ENCODE results near the gene ZNF717. TPM values are rescaled to one million over a fixed set of nuclear protein-coding genes. Genes with fewer than 3 reads are reported as not detected.
"Not testable (repeated sequence)": the region's sequence is repeated elsewhere in the genome, so short reads cannot be mapped to it uniquely, and the experiment has no call there.

Gene ZNF717
- 10 to 100 TPM in 4 of 5 donors, under 1 TPM in 1; 0.87 to 32.5 (median 21.2) TPM for total RNA-seq
- 1 to 10 TPM; 4.6 to 9.8 (median 6.9) TPM for polyA plus RNA-seq
- long read RNA-seq, donor 1, partial matches to known transcripts, result 0 of 1 reads
- long read RNA-seq, donor 1, other reads (novel, unspliced or antisense), result 0 of 1 reads
- long read RNA-seq, donor 2, result 0 reads
- long read RNA-seq, donor 3, result 0 reads
- long read RNA-seq, donor 4, result 0 reads
- long read RNA-seq, donor 5, result 0 reads
- long read RNA-seq, donor 6, result 0 reads
- long read RNA-seq, donor 7, result 0 reads
- long read RNA-seq, donor 8, partial matches to known transcripts, result 7 of 7 reads
- long read RNA-seq, donor 8, other reads (novel, unspliced or antisense), result 0 of 7 reads
- long read RNA-seq, donor 9, partial matches to known transcripts, result 10 of 11 reads
- long read RNA-seq, donor 9, other reads (novel, unspliced or antisense), result 0 of 11 reads
- long read RNA-seq, donor 10, result 0 reads

DNA sequence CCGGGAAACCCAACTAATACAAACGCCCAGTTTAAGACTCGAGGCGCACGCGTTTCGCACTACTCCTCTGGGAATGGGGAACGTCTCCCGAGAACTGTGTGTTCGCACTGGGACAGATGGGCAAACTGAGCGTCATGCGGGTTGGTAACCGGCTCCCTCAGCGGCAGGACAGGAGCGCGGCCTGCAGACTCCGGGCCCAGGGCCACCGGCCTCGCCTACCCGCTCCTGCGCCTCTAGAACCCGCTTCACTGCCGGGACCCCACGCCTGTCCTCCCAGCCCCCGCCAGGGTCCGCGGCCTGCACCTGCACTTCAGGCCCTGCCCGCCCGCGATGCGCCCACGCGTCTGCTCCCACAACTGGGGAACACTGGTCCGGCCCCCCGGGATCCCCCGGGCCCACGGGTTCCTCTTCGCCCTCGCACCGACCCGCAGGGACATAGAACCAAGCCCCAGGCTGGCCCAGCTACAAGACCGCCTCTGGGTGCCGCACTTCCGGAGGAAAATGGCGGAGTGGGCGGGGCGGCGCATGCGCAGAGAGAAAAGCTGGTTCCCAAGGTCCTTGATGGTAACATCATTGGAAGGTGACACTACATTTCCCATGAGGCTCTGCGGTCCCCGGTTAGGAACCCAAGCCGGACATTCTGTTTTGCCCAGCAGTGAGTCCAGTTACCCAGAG is at the start of gene ZNF717:
TSS of gene ZNF717 (minus strand) at position 469 of the 675 bp plus-strand sequence. CDS start 2,187 bp downstream, outside the sequence.
- Histone ChIP-seq H3K27ac (peak within 1 kb of the TSS; percentile 82 to 94 (median 87)), H3K9me3 (peaks cover 0 to 22% (median 12%) of the 10 kb centered on the region in 4 donors), H3K36me3 (peaks cover 3 to 29% (median 25%) of the 10 kb centered on the region in 4 donors), H3K4me3 (peak within 1 kb of the TSS; percentile 69 to 81 (median 73))
- DNase-seq, result peak; percentile 95 to 97
- intact Hi-C loops (cut with DNase I; ENCODE audit: low total_unique reads); H3K27me3 ChIP-seq; H3K4me1 ChIP-seq: not testable (repeated sequence)
- WGBS, 5 donors, result 5 to 10% (median 5%) methylated on average over 29 to 52 of the region's 52 CpGs
- TF ChIP-seq POLR2AphosphoS5 (IDR thresholded peaks at IDR 0.05), result peak in 2 of 3 donors; percentile 77 to 89

- intact Hi-C loops (cut with DNase I; ENCODE audit: low total_unique reads); H3K4me1 ChIP-seq: not testable (repeated sequence)
- WGBS, 5 donors, result 72 to 83% (median 78%) methylated on average over 1 of the region's 1 CpG
Measured at GRCh38 chr3:75831076-75831475, 45.7 kb upstream of the ZNF717 start.

GRCh38 chr3:75818019-75818418 is 32.7 kb upstream of the ZNF717 start:
- not testable (repeated sequence) for DNase-seq, H3K36me3 ChIP-seq
- WGBS, 5 donors, result 50 to 69% (median 54%) methylated on average over 1 of the region's 1 CpG

More at GRCh38 chr3:75831076-75831475, 45.7 kb upstream of the ZNF717 start:
- not testable (repeated sequence) for H3K27me3 ChIP-seq, H3K4me3 ChIP-seq, DNase-seq, H3K9me3 ChIP-seq, H3K27ac ChIP-seq, H3K36me3 ChIP-seq

DNA sequence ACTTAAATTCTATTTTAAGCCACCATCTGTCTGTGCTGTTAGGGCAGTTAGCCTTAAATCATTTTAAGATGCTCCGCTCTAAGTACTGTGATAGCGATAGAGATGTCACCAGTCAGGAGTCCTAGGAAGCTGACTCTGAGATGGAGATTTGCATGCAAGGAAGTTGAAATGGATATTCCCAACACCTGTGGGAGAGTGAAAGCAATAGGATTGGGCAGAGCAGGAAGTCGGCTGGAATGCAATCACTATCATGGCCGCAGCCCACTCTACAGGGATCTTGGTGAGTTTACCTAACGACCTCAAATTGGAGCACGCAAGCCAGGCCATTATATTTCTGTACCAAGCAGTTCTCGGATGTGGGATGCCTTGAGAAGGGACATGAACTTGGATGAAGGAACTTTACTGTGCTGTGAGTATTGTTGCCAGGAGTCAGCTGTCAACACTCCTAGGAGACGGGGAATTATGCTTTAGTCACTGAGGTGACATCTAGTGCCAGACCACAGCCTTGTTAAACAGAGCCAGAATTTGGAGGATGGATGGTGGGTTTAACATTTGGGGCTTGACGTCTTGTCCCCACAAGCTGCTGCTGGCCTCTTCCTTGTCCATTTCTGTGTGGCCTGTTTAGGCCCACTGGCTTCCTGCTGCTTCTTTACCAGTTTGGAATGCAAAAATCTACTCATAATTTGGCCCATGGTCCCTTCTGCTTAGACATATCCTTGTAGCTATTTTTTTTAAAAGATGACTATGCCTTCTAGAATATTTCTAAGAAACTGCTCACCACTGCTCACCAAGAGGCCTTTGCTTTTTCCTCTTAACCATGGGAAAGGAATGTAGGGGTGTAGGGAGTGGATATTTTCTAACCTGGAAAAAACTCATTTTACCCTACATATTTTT is 31.2 kb upstream of the ZNF717 start:
- H3K4me3 ChIP-seq; H3K27ac ChIP-seq; intact Hi-C loops (cut with DNase I; ENCODE audit: low total_unique reads); H3K9me3 ChIP-seq; H3K27me3 ChIP-seq; H3K4me1 ChIP-seq; DNase-seq; H3K36me3 ChIP-seq: not testable (repeated sequence)
- 61 to 65% (median 62%) methylated on average over 9 of the region's 9 CpGs for WGBS, 5 donors

More at GRCh38 chr3:75818019-75818418, 32.7 kb upstream of the ZNF717 start:
- H3K4me3 ChIP-seq; intact Hi-C loops (cut with DNase I; ENCODE audit: low total_unique reads); H3K9me3 ChIP-seq; H3K27ac ChIP-seq; H3K27me3 ChIP-seq; H3K4me1 ChIP-seq: not testable (repeated sequence)

DNA sequence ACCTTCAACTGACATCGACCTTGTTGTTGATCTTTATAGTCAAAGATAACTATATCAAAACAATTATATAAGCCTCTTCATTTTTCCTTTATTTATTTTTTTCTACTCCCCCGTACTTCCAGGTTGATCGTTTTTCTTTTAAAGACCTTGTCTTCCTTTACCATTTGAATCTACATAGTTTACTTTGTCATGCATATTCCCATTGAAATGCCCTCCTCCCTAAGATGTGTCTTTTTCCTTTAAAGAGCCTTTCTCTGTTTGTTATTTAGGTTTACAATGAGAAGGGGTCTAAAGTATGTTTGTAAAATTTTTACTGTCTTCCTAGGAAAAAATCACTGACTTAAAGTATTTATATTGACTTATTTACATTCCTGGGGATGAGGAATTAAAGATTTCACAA is 29.4 kb upstream of the ZNF717 start:
- 30 to 43% (median 36%) methylated on average over 3 of the region's 3 CpGs for WGBS, 5 donors
- no peaks in the 10 kb centered on the region for H3K27me3 ChIP-seq
- TF ChIP-seq POLR2A (IDR thresholded peaks at IDR 0.05), result no peak
- no peak for TF ChIP-seq CTCF (IDR thresholded peaks at IDR 0.05)
- TF ChIP-seq EP300 (IDR thresholded peaks at IDR 0.05), result no peak
- TF ChIP-seq POLR2AphosphoS5 (IDR thresholded peaks at IDR 0.05), result no peak
- no peaks in the 10 kb centered on the region for H3K4me1 ChIP-seq
- H3K36me3 ChIP-seq, result no peaks in the 10 kb centered on the region
- H3K27ac ChIP-seq, result no peak overlapping the region
- no peak for DNase-seq
- intact Hi-C loops (cut with DNase I; ENCODE audit: low total_unique reads), result no loop called here
- no peaks in the 10 kb centered on the region for H3K9me3 ChIP-seq
- H3K4me3 ChIP-seq, result no peak overlapping the region

GRCh38 chr3:75782506-75782905 is 2.8 kb downstream of the ZNF717 start:
- no peak overlapping the region for H3K4me3 ChIP-seq
- no peak overlapping the region for H3K27ac ChIP-seq
- intact Hi-C loops (cut with DNase I; ENCODE audit: low total_unique reads), result no loop called here
- WGBS, 5 donors, result 92 to 98% (median 98%) methylated on average over 16 of the region's 16 CpGs
- peaks cover 3 to 54% (median 50%) of the 10 kb centered on the region in 4 donors for H3K36me3 ChIP-seq
- H3K27me3 ChIP-seq, result no peaks in the 10 kb centered on the region
- peaks cover 0 to 48% (median 21%) of the 10 kb centered on the region in 4 donors for H3K9me3 ChIP-seq
- TF ChIP-seq POLR2A (IDR thresholded peaks at IDR 0.05), result no peak
- no peak for TF ChIP-seq CTCF (IDR thresholded peaks at IDR 0.05)
- TF ChIP-seq EP300 (IDR thresholded peaks at IDR 0.05), result no peak
- no peak for TF ChIP-seq POLR2AphosphoS5 (IDR thresholded peaks at IDR 0.05)
- no peak for DNase-seq
- H3K4me1 ChIP-seq, result peaks cover 0 to 9% (median 3%) of the 10 kb centered on the region in 4 donors
